MM.1S (cell line): ENCODE data around the gene CRACDL.

Source experiments
- DNase-seq: peaks from one replicate; pipeline ENCODE4 v3.0.0-alpha.2; 2015
- H2AFZ ChIP-seq: fragments of 300-600 bp; sonication (generic); 2 replicates; pipeline ENCODE4 v1.6.0; 2016; ENCODE audit warnings: antibody characterized with exemption, low read length
- H3F3A ChIP-seq: fragments of 300-600 bp; sonication (generic); 2 replicates; pipeline ENCODE4 v1.6.1; 2016; ENCODE audit warnings: mild to moderate bottlenecking, antibody characterized with exemption, low read length, moderate library complexity, mixed read lengths; ENCODE audit not compliant: insufficient read depth
- H3K27ac ChIP-seq: fragments of 300-600 bp; sonication (generic); 2 replicates; pipeline ENCODE4 v1.5.1; 2016; ENCODE audit warnings: mild to moderate bottlenecking, low read length
- H3K27me3 ChIP-seq: fragments of 300-600 bp; sonication (generic); replicated peaks from 2 replicates; pipeline ENCODE4 v1.6.0; 2016; ENCODE audit warnings: low read length; ENCODE audit not compliant: insufficient read depth
- H3K36me3 ChIP-seq: fragments of 300-600 bp; sonication (generic); replicated peaks from 2 replicates; pipeline ENCODE4 v1.6.1; 2016; ENCODE audit warnings: mild to moderate bottlenecking, low read length, mixed read lengths; ENCODE audit not compliant: insufficient read depth
- H3K4me1 ChIP-seq: fragments of 300-600 bp; sonication (generic); 2 replicates; pipeline ENCODE4 v1.6.1; 2016; ENCODE audit warnings: low read length, mixed read lengths
- H3K4me2 ChIP-seq: fragments of 300-600 bp; sonication (generic); 2 replicates; pipeline ENCODE4 v1.6.0; 2016; ENCODE audit warnings: low read depth, low read length
- H3K4me3 ChIP-seq: fragments of 300-600 bp; sonication (generic); 2 replicates; pipeline ENCODE4 v1.5.1; 2016; ENCODE audit warnings: low read length, mixed read lengths
- H3K79me2 ChIP-seq: fragments of 300-600 bp; sonication (generic); 2 replicates; pipeline ENCODE4 v1.6.1; 2016; ENCODE audit warnings: mixed run types, low read length, mixed read lengths
- H3K9ac ChIP-seq: fragments of 300-600 bp; sonication (generic); 2 replicates; pipeline ENCODE4 v1.6.1; 2016; ENCODE audit warnings: low read length, mixed read lengths
- H3K9me2 ChIP-seq: fragments of 300-600 bp; sonication (generic); replicated peaks from 2 replicates; pipeline ENCODE4 v1.6.1; 2016; ENCODE audit warnings: mild to moderate bottlenecking, low read length, mixed read lengths; ENCODE audit not compliant: insufficient read depth
- H3K9me3 ChIP-seq: fragments of 300-600 bp; sonication (generic); replicated peaks from 2 replicates; pipeline ENCODE4 v1.6.1; 2016; ENCODE audit warnings: mild to moderate bottlenecking, low read length, mixed read lengths; ENCODE audit not compliant: insufficient read depth
- H4K20me1 ChIP-seq: fragments of 300-600 bp; sonication (generic); 2 replicates; pipeline ENCODE4 v1.6.1; 2016; ENCODE audit warnings: mild to moderate bottlenecking, low read length, moderate library complexity, mixed read lengths; ENCODE audit not compliant: insufficient read depth
- EZH2 ChIP-seq: fragments of 300-600 bp; sonication (generic); optimal IDR thresholded peaks from 2 replicates; pipeline ENCODE3; 2017; ENCODE audit warnings: low read depth, mild to moderate bottlenecking, antibody characterized with exemption, low read length, mixed read lengths
- EZH2phosphoT487 ChIP-seq: fragments of 300-600 bp; sonication (generic); IDR thresholded peaks from 2 replicates; pipeline ENCODE4 v1.6.1; 2018; ENCODE audit warnings: antibody characterized with exemption, low read length
- TF ChIP-seq, protein P1 (sequence below): fragments of 300-600 bp; sonication (generic); IDR thresholded peaks from 2 replicates; pipeline ENCODE4 v1.5.1; 2016; ENCODE audit warnings: antibody characterized with exemption, low read length, mixed read lengths

The CRACDL gene

DNA sequence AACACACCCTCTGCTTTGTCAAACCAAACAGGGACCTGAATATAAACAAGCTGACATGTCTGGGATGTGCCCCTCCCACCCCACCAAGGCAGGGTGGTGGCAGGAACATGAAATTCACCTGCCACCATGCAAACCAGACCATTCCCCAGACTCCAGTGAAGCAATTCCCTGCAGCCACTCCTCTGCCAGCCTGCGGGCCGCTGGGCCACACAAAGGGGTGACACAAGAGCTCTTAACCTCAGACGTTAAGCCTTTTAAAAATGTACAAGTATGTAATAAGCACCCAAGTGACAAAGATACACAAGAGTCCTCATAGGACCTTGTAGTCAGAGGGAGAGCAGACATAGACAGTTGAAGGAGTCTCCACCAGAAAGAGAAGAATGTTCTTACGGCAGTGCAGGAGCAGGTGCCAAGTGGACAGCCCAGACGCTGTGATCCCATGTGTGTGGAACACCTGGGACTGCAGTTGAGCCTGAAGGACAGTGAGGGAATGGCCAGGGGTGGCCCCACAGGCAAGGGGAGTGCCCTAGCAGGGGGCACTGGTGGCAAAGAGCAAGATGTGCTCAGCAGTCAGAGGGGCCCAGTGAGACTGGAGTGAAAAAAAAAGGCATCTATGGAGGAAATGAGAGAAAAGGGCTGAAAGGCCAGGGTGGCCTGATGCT is 36.9 kb downstream of the CRACDL start:
- no peaks in the 10 kb centered on the region for H3K27me3 ChIP-seq
- no peaks in the 10 kb centered on the region for H3K9me2 ChIP-seq
- no peak overlapping the region for H3K9ac ChIP-seq
- H3K9me3 ChIP-seq: no peaks in the 10 kb centered on the region
- H3K4me1 ChIP-seq: 0 out of 2 replicates have a peak, but pooled peaks cover 5% of the 10 kb centered on the region
- no peak for DNase-seq
- H3K79me2 ChIP-seq: no peaks in the 10 kb centered on the region
- H3K27ac ChIP-seq: no peak overlapping the region
- H4K20me1 ChIP-seq: no peaks in the 10 kb centered on the region
- no peaks in the 10 kb centered on the region for H3K36me3 ChIP-seq
- H2AFZ ChIP-seq: no peak overlapping the region
- no peak overlapping the region for H3K4me2 ChIP-seq
- no peak for TF ChIP-seq EZH2phosphoT487
- no peak for TF ChIP-seq EZH2
- TF ChIP-seq, protein P1, sequence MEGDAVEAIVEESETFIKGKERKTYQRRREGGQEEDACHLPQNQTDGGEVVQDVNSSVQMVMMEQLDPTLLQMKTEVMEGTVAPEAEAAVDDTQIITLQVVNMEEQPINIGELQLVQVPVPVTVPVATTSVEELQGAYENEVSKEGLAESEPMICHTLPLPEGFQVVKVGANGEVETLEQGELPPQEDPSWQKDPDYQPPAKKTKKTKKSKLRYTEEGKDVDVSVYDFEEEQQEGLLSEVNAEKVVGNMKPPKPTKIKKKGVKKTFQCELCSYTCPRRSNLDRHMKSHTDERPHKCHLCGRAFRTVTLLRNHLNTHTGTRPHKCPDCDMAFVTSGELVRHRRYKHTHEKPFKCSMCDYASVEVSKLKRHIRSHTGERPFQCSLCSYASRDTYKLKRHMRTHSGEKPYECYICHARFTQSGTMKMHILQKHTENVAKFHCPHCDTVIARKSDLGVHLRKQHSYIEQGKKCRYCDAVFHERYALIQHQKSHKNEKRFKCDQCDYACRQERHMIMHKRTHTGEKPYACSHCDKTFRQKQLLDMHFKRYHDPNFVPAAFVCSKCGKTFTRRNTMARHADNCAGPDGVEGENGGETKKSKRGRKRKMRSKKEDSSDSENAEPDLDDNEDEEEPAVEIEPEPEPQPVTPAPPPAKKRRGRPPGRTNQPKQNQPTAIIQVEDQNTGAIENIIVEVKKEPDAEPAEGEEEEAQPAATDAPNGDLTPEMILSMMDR: no peak
- H3F3A ChIP-seq: no peaks in the 10 kb centered on the region
- H3K4me3 ChIP-seq: no peak overlapping the region

DNA sequence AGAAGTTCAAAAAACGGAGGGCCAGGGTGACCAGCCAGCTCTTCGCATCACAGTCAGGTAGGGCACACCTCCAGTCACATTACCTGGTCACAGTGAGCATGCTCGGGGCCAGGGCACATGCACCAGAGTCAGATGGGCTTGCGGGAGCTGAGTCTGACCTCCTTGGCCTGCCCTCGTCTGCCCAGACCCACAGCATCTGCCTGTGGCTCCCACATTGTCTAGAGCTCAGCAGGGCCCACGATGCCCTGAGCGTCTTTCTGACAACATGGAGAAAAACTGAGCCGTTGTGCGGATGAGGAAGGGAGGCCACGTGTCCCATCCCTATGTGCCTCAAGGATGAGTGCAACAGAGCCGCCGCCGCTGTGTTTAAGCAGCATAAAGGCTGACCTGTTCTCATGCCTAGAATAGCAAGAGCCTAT is 37.6 kb downstream of the CRACDL start:
- H3K9me3 ChIP-seq: no peaks in the 10 kb centered on the region
- H3K36me3 ChIP-seq: no peaks in the 10 kb centered on the region
- H3K4me2 ChIP-seq: no peak overlapping the region
- H2AFZ ChIP-seq: no peak overlapping the region
- no peaks in the 10 kb centered on the region for H4K20me1 ChIP-seq
- H3K9me2 ChIP-seq: no peaks in the 10 kb centered on the region
- no peaks in the 10 kb centered on the region for H3K27me3 ChIP-seq
- no peaks in the 10 kb centered on the region for H3F3A ChIP-seq
- no peak overlapping the region for H3K27ac ChIP-seq
- TF ChIP-seq EZH2phosphoT487: no peak
- TF ChIP-seq, protein P1: no peak
- no peak for TF ChIP-seq EZH2
- 0 out of 2 replicates have a peak, but pooled peaks cover 5% of the 10 kb centered on the region for H3K4me1 ChIP-seq
- no peak overlapping the region for H3K9ac ChIP-seq
- no peaks in the 10 kb centered on the region for H3K79me2 ChIP-seq
- no peak overlapping the region for H3K4me3 ChIP-seq
- DNase-seq: no peak

DNA sequence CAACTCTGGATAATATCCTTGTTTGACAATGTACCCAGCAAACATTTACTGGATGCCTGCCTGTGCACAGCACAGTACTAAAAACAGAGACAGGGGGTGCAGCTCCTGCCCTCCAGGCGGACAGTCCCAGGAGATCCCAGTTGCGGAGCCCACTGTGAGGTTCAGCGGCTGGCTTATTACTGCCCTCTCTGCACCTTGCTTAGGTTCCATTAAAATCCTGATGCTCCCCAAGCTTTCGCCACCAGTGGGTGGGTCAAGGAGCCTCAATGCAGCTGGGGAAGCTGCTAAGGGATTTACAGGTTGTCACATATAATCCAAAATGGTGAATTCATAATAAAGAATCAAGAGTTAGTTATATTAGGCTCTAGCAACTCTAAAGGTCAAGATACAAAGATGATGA is 38.3 kb downstream of the CRACDL start:
- Histone ChIP-seq H3F3A (no peaks in the 10 kb centered on the region), H3K9ac (no peak overlapping the region), H3K9me2 (no peaks in the 10 kb centered on the region), H3K4me3 (no peak overlapping the region), H4K20me1 (no peaks in the 10 kb centered on the region), H3K79me2 (no peaks in the 10 kb centered on the region), H3K27ac (no peak overlapping the region), H2AFZ (no peak overlapping the region), H3K4me2 (no peak overlapping the region), H3K4me1 (0 out of 2 replicates have a peak, but pooled peaks cover 5% of the 10 kb centered on the region), H3K36me3 (no peaks in the 10 kb centered on the region), H3K27me3 (no peaks in the 10 kb centered on the region), H3K9me3 (no peaks in the 10 kb centered on the region)
- TF ChIP-seq, protein P1: no peak
- TF ChIP-seq EZH2: no peak
- TF ChIP-seq EZH2phosphoT487: no peak
- DNase-seq: no peak
